Muscle layer of duodenum (tissue), 2 donors: ENCODE measurements around the gene GRID1.

Source experiments
- H3K27ac ChIP-seq: one replicate; pipeline ENCODE4 v1.7.0; 2013; ENCODE audit warnings: mild to moderate bottlenecking, low read length
- H3K27me3 ChIP-seq: one replicate; pipeline ENCODE4 v1.7.0; 2013; ENCODE audit warnings: low read depth, mild to moderate bottlenecking, control low read depth, low read length
- H3K36me3 ChIP-seq, 2 donors: one replicate each; pipeline ENCODE4 v1.7.0; 2013; ENCODE audit warnings: low read length in 2 of 2, control low read depth in 1 of 2, mild to moderate bottlenecking in 1 of 2; ENCODE audit not compliant: insufficient read depth in 2 of 2, control insufficient read depth in 1 of 2
- H3K4me1 ChIP-seq, 2 donors: one replicate each; pipeline ENCODE4 v1.7.0; 2013; ENCODE audit warnings: low read length in 2 of 2, mild to moderate bottlenecking in 2 of 2, control low read depth in 1 of 2, moderate library complexity in 1 of 2; ENCODE audit not compliant: insufficient read depth in 2 of 2, control insufficient read depth in 1 of 2
- H3K4me3 ChIP-seq, 2 donors: one replicate each; pipeline ENCODE4 v1.7.0; 2013; ENCODE audit warnings: low read length in 2 of 2, low read depth in 1 of 2, mild to moderate bottlenecking in 1 of 2
- H3K9me3 ChIP-seq, 2 donors: one replicate each; pipeline ENCODE4 v1.7.0; 2013; ENCODE audit warnings: low read length in 2 of 2, control low read depth in 1 of 2, mild to moderate bottlenecking in 1 of 2; ENCODE audit not compliant: control insufficient read depth in 1 of 2
- donor health status: healthy.

Gene GRID1

GRCh38 chr10:85993840-85994507 lies 372.6 kb downstream of the GRID1 start:
- Histone ChIP-seq H3K9me3 (no peaks in the 10 kb centered on the region), H3K27me3 (no peaks in the 10 kb centered on the region), H3K36me3 (no peaks in the 10 kb centered on the region), H3K27ac (no peak overlapping the region), H3K4me3 (no peak overlapping the region), H3K4me1 (no peaks in the 10 kb centered on the region)

- no peaks in the 10 kb centered on the region for H3K9me3 ChIP-seq
- no peaks in the 10 kb centered on the region for H3K27me3 ChIP-seq
- H3K36me3 ChIP-seq = no peaks in the 10 kb centered on the region
- no peaks in the 10 kb centered on the region for H3K4me1 ChIP-seq
- no peak overlapping the region for H3K27ac ChIP-seq
- no peak overlapping the region for H3K4me3 ChIP-seq
Observed at GRCh38 chr10:85993140-85993539, 373.5 kb downstream of the GRID1 start.

- H3K27ac ChIP-seq = no peak overlapping the region
- no peak overlapping the region for H3K4me3 ChIP-seq
- no peaks in the 10 kb centered on the region for H3K9me3 ChIP-seq
- H3K4me1 ChIP-seq = no peaks in the 10 kb centered on the region
- no peaks in the 10 kb centered on the region for H3K36me3 ChIP-seq
- no peaks in the 10 kb centered on the region for H3K27me3 ChIP-seq
Observed at GRCh38 chr10:85992324-85992723, 374.3 kb downstream of the GRID1 start.

GRCh38 chr10:85986777-85987176 lies 379.8 kb downstream of the GRID1 start:
- no peaks in the 10 kb centered on the region for H3K36me3 ChIP-seq
- no peak overlapping the region for H3K27ac ChIP-seq
- no peaks in the 10 kb centered on the region for H3K4me1 ChIP-seq
- no peaks in the 10 kb centered on the region for H3K9me3 ChIP-seq
- no peaks in the 10 kb centered on the region for H3K27me3 ChIP-seq
- H3K4me3 ChIP-seq = no peak overlapping the region

- Histone ChIP-seq H3K27ac (no peak overlapping the region), H3K36me3 (no peaks in the 10 kb centered on the region), H3K4me3 (no peak overlapping the region), H3K4me1 (no peaks in the 10 kb centered on the region), H3K9me3 (no peaks in the 10 kb centered on the region), H3K27me3 (no peaks in the 10 kb centered on the region)
Observed at GRCh38 chr10:85983051-85983450, 383.5 kb downstream of the GRID1 start.

- no peaks in the 10 kb centered on the region for H3K9me3 ChIP-seq
- no peaks in the 10 kb centered on the region for H3K36me3 ChIP-seq
- no peak overlapping the region for H3K4me3 ChIP-seq
- no peaks in the 10 kb centered on the region for H3K4me1 ChIP-seq
- H3K27ac ChIP-seq = no peak overlapping the region
- no peaks in the 10 kb centered on the region for H3K27me3 ChIP-seq
Observed at GRCh38 chr10:85979598-85979997, 387.0 kb downstream of the GRID1 start.

- H3K4me1 ChIP-seq = no peaks in the 10 kb centered on the region
- no peak overlapping the region for H3K4me3 ChIP-seq
- H3K9me3 ChIP-seq = no peaks in the 10 kb centered on the region
- no peaks in the 10 kb centered on the region for H3K27me3 ChIP-seq
- H3K36me3 ChIP-seq = no peaks in the 10 kb centered on the region
- H3K27ac ChIP-seq = no peak overlapping the region
Observed at GRCh38 chr10:85978566-85979358, 387.8 kb downstream of the GRID1 start.

GRCh38 chr10:85977642-85978041 lies 389.0 kb downstream of the GRID1 start:
- Histone ChIP-seq H3K27me3 (no peaks in the 10 kb centered on the region), H3K4me3 (no peak overlapping the region), H3K4me1 (no peaks in the 10 kb centered on the region), H3K9me3 (no peaks in the 10 kb centered on the region), H3K27ac (no peak overlapping the region), H3K36me3 (no peaks in the 10 kb centered on the region)

GRCh38 chr10:85976267-85976793 lies 390.3 kb downstream of the GRID1 start:
- Histone ChIP-seq H3K27ac (no peak overlapping the region), H3K4me3 (no peak overlapping the region), H3K27me3 (no peaks in the 10 kb centered on the region), H3K9me3 (peaks cover 0 to 7% of the 10 kb centered on the region in 2 donors), H3K36me3 (no peaks in the 10 kb centered on the region), H3K4me1 (no peaks in the 10 kb centered on the region)

- H3K4me3 ChIP-seq = no peak overlapping the region
- H3K27ac ChIP-seq = no peak overlapping the region
- no peaks in the 10 kb centered on the region for H3K36me3 ChIP-seq
- H3K4me1 ChIP-seq = no peaks in the 10 kb centered on the region
- H3K9me3 ChIP-seq = peaks cover 0 to 11% of the 10 kb centered on the region in 2 donors
- H3K27me3 ChIP-seq = no peaks in the 10 kb centered on the region
Observed at GRCh38 chr10:85971494-85971893, 395.1 kb downstream of the GRID1 start.

GRCh38 chr10:85967594-85967993 lies 399.0 kb downstream of the GRID1 start:
- H3K4me3 ChIP-seq = no peak overlapping the region
- H3K27ac ChIP-seq = no peak overlapping the region
- H3K9me3 ChIP-seq = peaks cover 0 to 20% of the 10 kb centered on the region in 2 donors
- H3K27me3 ChIP-seq = no peaks in the 10 kb centered on the region
- H3K4me1 ChIP-seq = no peaks in the 10 kb centered on the region
- no peaks in the 10 kb centered on the region for H3K36me3 ChIP-seq
